Endothelial cell of umbilical vein (primary cell): Measurements from ENCODE around the gene C19orf73. TPM values are rescaled to one million over a fixed set of nuclear protein-coding genes. Genes with fewer than 3 reads are reported as not detected.

Source experiments
- BruUV-seq: library from RNA; stranded (reverse); fragments of 400-500 nt; replicated peaks from 2 replicates; lab custom pipeline; 2021; lab: Mats Ljungman, UMichigan
- CTCF ChIA-PET: fragments of 300-600, 350-600 bp; sonication (Branson Sonifier 250); formaldehyde crosslinking; loops from one replicate; lab custom pipeline; 2021; ENCODE audit warnings: antibody characterized with exemption, inconsistent platforms; lab: Charles Lee
- POLR2A ChIA-PET: fragments of 300-600, 350-600 bp; sonication (Branson Sonifier 250); formaldehyde crosslinking; loops from one replicate; lab custom pipeline; 2021; ENCODE audit warnings: antibody characterized with exemption, inconsistent platforms; lab: Charles Lee
- DNase-seq: peaks from one replicate; pipeline ENCODE4 v3.0.0-alpha.2; 2011; ENCODE audit warnings: low read depth, low spot score
- FAIRE-seq: peaks from 2 replicates; lab custom pipeline; 2011; peaks lifted over from hg19 to GRCh38; lab: Jason Lieb, UNC
- H2AFZ ChIP-seq: 2 replicates; pipeline ENCODE4 v1.6.0; 2012; ENCODE audit warnings: low read depth, low read length, control low read depth, inconsistent platforms
- H3K27ac ChIP-seq: 2 replicates; pipeline ENCODE4 v1.5.1; 2011; ENCODE audit warnings: low read depth, mild to moderate bottlenecking, control low read depth, low read length, moderate library complexity; ENCODE audit not compliant: insufficient read depth
- H3K27me3 ChIP-seq, 2 experiments: 2 replicates each; pipeline versions ENCODE4 v1.6.0 to v1.6.1; 2011; ENCODE audit warnings: low read length in 2 of 2, mixed read lengths in 1 of 2; ENCODE audit not compliant: control insufficient read depth in 2 of 2, insufficient read depth in 2 of 2
- H3K36me3 ChIP-seq, 2 experiments: 2 replicates in 1 of 2; 3 replicates in 1 of 2; pipeline ENCODE4 v1.5.1; 2011; ENCODE audit warnings: low read length in 2 of 2, mild to moderate bottlenecking in 1 of 2, moderate library complexity in 1 of 2; ENCODE audit not compliant: control insufficient read depth in 2 of 2, insufficient read depth in 2 of 2; ENCODE audit errors: extremely low read depth in 1 of 2
- H3K4me1 ChIP-seq: 3 replicates; pipeline ENCODE4 v1.5.1; 2011; ENCODE audit warnings: mild to moderate bottlenecking, low read length; ENCODE audit not compliant: control insufficient read depth, insufficient read depth; ENCODE audit errors: extremely low read depth
- H3K4me2 ChIP-seq: 2 replicates; pipeline ENCODE4 v1.6.1; 2011; ENCODE audit warnings: low read length, control low read depth, mixed read lengths; ENCODE audit not compliant: insufficient read depth
- H3K4me3 ChIP-seq, 3 experiments: fragments of 200-600 bp in 1 of 3; sonication (generic), shearing (Covaris generic) in 1 of 3; replicated peaks in 1 of 3; 2 replicates each; pipeline ENCODE4 v1.5.1; 2011 to 2016; ENCODE audit warnings: control low read depth in 3 of 3, low read length in 3 of 3, mild to moderate bottlenecking in 2 of 3, inconsistent platforms in 1 of 3, low read depth in 1 of 3, moderate library complexity in 1 of 3; ENCODE audit not compliant: insufficient read depth in 1 of 3
- H3K79me2 ChIP-seq: 2 replicates; pipeline ENCODE4 v1.6.0; 2012; ENCODE audit warnings: low read length, inconsistent platforms; ENCODE audit not compliant: control insufficient read depth, insufficient read depth
- H3K9ac ChIP-seq: replicated peaks from 2 replicates; pipeline ENCODE3; 2011; ENCODE audit warnings: low read length, control low read depth; ENCODE audit not compliant: insufficient read depth; ENCODE audit errors: extremely low read depth
- H3K9me1 ChIP-seq: replicated peaks from 3 replicates; pipeline ENCODE4 v1.6.0; 2011; ENCODE audit warnings: mild to moderate bottlenecking, low read length; ENCODE audit not compliant: control insufficient read depth, insufficient read depth; ENCODE audit errors: extremely low read depth
- H3K9me3 ChIP-seq: replicated peaks from 2 replicates; pipeline ENCODE4 v1.5.1; 2012; ENCODE audit warnings: low read length, inconsistent platforms; ENCODE audit not compliant: control insufficient read depth, insufficient read depth
- H4K20me1 ChIP-seq: replicated peaks from 2 replicates; pipeline ENCODE3; 2011; ENCODE audit warnings: mild to moderate bottlenecking, low read length; ENCODE audit not compliant: control insufficient read depth, insufficient read depth; ENCODE audit errors: extremely low read depth
- EZH2 ChIP-seq: IDR thresholded peaks from 2 replicates; pipeline ENCODE4 v1.6.1; 2012; ENCODE audit warnings: borderline replicate concordance, low read depth, mild to moderate bottlenecking, moderate library complexity, low read length, inconsistent platforms; ENCODE audit not compliant: severe bottlenecking
- FOS ChIP-seq: IDR thresholded peaks from 2 replicates; pipeline ENCODE4 v1.6.1; 2011; ENCODE audit warnings: mild to moderate bottlenecking, low read length, moderate library complexity, borderline replicate concordance; ENCODE audit not compliant: insufficient read depth
- JUN ChIP-seq: IDR thresholded peaks from 2 replicates; pipeline ENCODE4 v1.6.1; 2011; ENCODE audit warnings: borderline replicate concordance, low read depth; ENCODE audit not compliant: insufficient read length, insufficient read depth
- POLR2A ChIP-seq: IDR thresholded peaks from 2 replicates; pipeline ENCODE4 v1.6.1; 2012; ENCODE audit warnings: low read depth, mild to moderate bottlenecking, control low read depth, low read length
- POLR2AphosphoS5 ChIP-seq: IDR thresholded peaks from 2 replicates; pipeline ENCODE4 v1.6.1; 2012; ENCODE audit warnings: low read depth, mild to moderate bottlenecking, control low read depth, low read length, moderate library complexity; ENCODE audit not compliant: insufficient read depth
- dilution Hi-C: fragments of 300-500 bp; cut with MboI; formaldehyde crosslinking; loops from one replicate; pipeline ENCODE4 v1.15.0; 2019; ENCODE audit warnings: low sequenced_read_pairs; ENCODE audit not compliant: extremely low pct_ligation_motif_present
- intact Hi-C: fragments of 100-400 bp; cut with micrococcal nuclease; formaldehyde crosslinking; loops from one replicate; pipeline ENCODE4 v1.10.0; 2022
- polyA plus RNA-seq, 4 experiments: library from polyadenylated mRNA; depleted of rRNA in 3 of 4; stranded (reverse) in 3 of 4; unstranded in 1 of 4; fragments of >200 nt; gene quantifications; 2 replicates each; pipeline versions ENCODE4 v1.2.1 to v1.2.3, GENCODE V29; 2011 to 2012; ENCODE audit warnings: missing spikeins in 1 of 4
- total RNA-seq: library from RNA; stranded (reverse); gene quantifications from 2 replicates; pipeline ENCODE4 v1.2.3, GENCODE V29; 2021
- TF ChIP-seq, protein P1 (sequence below): IDR thresholded peaks from 2 replicates; pipeline ENCODE4 v1.6.1; 2011; ENCODE audit not compliant: insufficient read depth, insufficient read length
- TF ChIP-seq, protein P2 (sequence below), 2 donors: IDR thresholded peaks; 1 replicate in 1 of 2; 2 replicates in 1 of 2; pipeline ENCODE4 v1.5.1; 2011; ENCODE audit warnings: low read length in 2 of 2, mild to moderate bottlenecking in 2 of 2, moderate library complexity in 2 of 2, control low read depth in 1 of 2, inconsistent platforms in 1 of 2, low read depth in 1 of 2; ENCODE audit not compliant: insufficient read depth in 1 of 2; ENCODE audit errors: extremely low read depth in 1 of 2

The C19orf73 gene
- total and polyA plus RNA-seq, 2 donors (not counting 3 experiments of a cell fraction or from before 2014, with no cell fraction given), result 1.8 TPM; not detected in 1

DNA sequence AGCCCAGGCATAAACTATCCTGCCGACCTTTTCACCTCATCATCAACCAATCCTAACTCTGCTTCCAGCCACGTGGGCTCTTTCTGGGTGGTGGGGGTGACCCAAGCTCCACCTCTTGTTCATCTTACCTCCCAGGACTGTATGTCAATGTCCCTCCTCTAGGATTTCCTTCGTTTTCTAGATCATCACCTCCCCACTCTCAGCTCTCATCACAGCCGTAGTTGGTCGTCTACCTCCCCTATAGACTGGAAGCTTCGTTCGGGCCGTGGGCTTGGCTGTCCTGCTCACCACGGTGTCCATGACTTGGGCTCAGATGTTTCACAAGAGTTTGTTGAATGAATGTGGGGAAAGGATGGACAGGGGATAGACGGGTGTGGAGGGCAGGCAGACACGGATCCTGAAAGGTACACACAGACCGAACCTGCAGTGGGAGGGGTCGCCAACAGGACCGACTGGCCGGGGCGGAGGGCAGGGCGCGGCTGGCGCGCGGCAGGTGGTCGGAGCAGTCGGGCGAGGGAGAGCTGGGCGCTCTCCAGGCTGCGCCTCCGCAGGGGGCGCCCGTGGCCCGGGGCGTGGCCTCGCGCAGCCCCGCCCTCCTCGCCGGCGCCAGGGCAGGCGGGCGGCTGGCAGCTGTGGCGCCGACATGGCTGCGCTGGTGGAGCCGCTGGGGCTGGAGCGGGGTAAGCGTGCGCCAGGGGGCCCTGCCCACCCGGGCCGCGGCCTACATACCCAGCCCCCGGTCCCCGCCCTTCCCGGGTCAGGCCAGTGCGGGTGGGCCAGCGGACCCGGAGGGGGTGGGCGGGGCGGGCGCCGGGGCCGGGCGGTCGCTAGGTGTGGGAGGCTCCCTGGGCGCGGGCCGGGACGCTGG, 4.9 kb downstream of the C19orf73 start, which contains the start of gene LIN7B:
LIN7B (plus strand) TSS at position 609 of the 868 bp plus-strand sequence; CDS start at position 644, 35 bp downstream.
- peak within 1 kb of the TSS; percentile 89 for H2AFZ ChIP-seq
- POLR2A ChIA-PET, result interaction anchor here (0.5 to 1.7 kb wide), 4 partner anchors 14 to 164 kb away, joined by 3 to 5 read pairs (median 4); no protein-coding TSS in a partner anchor
- no peaks in the 10 kb centered on the region for H3K79me2 ChIP-seq
- no peaks in the 10 kb centered on the region for H3K9me1 ChIP-seq
- H3K27me3 ChIP-seq, result no peaks in the 10 kb centered on the region
- peak within 1 kb of the TSS; percentile 66 for H3K4me2 ChIP-seq
- H3K4me1 ChIP-seq, result peaks cover 12% of the 10 kb centered on the region
- no peaks in the 10 kb centered on the region for H3K9me3 ChIP-seq
- DNase-seq, result peak; percentile 74
- no peak for TF ChIP-seq FOS
- TF ChIP-seq POLR2AphosphoS5, result peak; percentile 43
- peak; percentile 35 for TF ChIP-seq POLR2A
- TF ChIP-seq, protein P1, sequence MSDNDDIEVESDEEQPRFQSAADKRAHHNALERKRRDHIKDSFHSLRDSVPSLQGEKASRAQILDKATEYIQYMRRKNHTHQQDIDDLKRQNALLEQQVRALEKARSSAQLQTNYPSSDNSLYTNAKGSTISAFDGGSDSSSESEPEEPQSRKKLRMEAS, result no peak
- no peak for TF ChIP-seq EZH2
- TF ChIP-seq JUN, result no peak
- TF ChIP-seq, protein P2, sequence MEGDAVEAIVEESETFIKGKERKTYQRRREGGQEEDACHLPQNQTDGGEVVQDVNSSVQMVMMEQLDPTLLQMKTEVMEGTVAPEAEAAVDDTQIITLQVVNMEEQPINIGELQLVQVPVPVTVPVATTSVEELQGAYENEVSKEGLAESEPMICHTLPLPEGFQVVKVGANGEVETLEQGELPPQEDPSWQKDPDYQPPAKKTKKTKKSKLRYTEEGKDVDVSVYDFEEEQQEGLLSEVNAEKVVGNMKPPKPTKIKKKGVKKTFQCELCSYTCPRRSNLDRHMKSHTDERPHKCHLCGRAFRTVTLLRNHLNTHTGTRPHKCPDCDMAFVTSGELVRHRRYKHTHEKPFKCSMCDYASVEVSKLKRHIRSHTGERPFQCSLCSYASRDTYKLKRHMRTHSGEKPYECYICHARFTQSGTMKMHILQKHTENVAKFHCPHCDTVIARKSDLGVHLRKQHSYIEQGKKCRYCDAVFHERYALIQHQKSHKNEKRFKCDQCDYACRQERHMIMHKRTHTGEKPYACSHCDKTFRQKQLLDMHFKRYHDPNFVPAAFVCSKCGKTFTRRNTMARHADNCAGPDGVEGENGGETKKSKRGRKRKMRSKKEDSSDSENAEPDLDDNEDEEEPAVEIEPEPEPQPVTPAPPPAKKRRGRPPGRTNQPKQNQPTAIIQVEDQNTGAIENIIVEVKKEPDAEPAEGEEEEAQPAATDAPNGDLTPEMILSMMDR (IDR thresholded peaks at IDR 0.05; ENCODE audit: extremely low read depth in 1 of 2, insufficient read depth in 1 of 2, low read depth in 1 of 2, low read length in 2 of 2), result peak; percentile 50 to 57
- intact Hi-C loops, result no loop called here
- H3K27ac ChIP-seq, result no peak within 1 kb of the TSS
- no peaks in the 10 kb centered on the region for H4K20me1 ChIP-seq
- peaks cover 2 to 4% of the 10 kb centered on the region in 2 experiments for H3K36me3 ChIP-seq
- no TSS peak for BruUV-seq
- FAIRE-seq, result peak; percentile 64
- H3K4me3 ChIP-seq, result peak within 1 kb of the TSS; percentile 42 to 48 (median 47)
- CTCF ChIA-PET, result interaction anchor here (0.6 to 6.5 kb wide), 27 partner anchors 8 to 338 kb away, joined by 3 to 60 read pairs (median 3); partner anchors contain the start of genes GYS1, PIH1D1 and RUVBL2
- H3K9ac ChIP-seq, result peak within 1 kb of the TSS; percentile 59
- dilution Hi-C loops, result no loop called here
